Activated CD4-positive, CD25-positive, alpha-beta regulatory T cell treated with anti-CD3 and anti-CD28 coated beads, Interleukin-2, amount 50 U/mL, for 72 hours (primary cell): ENCODE data around the gene ITPR1.

Experiments
- DNase-seq: peaks from one replicate; pipeline ENCODE4 v3.0.0; 2021

Gene ITPR1

DNA sequence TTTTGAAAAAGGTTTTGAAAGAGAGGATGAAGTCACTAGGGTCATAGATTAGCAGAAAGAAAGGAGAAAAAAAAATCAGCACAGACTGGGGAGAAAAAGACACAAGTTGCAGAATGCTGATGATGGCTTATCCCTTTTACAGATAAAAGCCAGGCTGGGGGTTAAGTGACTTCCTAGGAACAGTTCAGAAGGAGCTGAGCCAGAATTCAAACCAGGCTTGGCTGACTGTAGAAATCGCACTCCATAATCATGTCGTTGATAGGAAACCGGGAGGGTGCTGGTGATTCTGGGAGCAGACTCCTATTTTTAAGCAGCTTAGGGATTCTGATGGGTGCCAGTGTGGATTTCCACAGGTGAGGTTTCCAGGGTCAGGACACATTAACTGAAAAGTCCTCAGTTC lies 326.6 kb downstream of the ITPR1 start:
- no peak for DNase-seq

DNA sequence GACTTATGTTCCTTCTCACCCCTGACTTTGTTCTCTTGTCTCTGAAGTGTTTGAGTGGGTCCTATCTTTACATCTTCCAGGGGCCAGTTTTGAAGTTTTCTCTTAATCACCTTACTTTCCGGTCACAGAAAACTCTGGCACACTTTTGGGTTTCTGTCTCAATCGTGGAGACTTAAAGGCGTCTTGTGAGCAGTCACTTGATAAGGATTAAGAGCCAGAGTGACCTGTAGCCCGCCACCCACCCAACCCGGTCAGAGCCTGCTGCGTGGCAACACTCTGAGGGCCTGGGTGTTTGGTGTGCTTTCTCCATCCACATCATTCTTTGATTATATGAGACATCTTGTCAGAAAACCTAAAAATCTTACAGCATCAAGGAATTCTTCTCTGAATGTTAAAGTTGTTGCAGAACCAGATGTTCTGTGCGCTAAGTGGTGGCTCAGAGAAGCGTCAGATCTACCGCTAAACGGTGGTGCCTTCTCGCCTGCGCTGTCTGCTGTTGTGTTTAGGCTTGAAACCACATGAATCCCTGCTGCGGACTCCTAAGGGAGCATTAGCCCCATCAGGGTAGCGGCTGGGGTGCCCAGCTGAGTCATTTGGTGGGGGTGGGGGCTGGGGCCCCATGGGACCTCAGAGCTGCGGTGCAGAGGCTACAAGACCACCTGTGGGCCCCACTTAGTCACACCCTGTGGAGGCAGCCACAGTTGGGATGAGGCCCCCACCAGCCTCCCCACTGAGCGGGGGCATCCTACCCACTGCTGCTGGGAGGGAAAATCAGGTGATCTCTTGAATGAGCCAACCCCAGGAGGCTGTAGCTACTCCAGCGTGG lies 327.4 kb downstream of the ITPR1 start:
- no peak for DNase-seq

DNA sequence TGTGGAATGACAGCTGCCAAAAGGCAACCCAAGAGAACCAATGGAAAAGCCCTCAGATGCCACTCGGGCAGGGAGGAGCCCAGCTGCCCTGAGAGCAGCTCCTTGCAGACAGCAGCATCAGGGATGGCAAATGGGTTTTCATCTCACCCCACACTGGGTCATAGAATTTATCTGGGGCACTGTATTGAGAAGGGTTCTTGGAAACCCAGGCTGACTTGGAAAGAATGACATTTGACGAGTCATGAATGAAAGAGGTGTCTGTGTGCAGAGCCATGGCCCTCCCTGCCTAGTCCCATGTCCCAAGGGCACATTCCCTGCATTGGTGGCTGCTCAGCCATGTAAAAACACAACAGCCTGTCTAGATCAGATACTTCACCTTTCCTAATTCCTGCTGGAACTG lies 328.2 kb downstream of the ITPR1 start:
- DNase-seq: no peak

DNA sequence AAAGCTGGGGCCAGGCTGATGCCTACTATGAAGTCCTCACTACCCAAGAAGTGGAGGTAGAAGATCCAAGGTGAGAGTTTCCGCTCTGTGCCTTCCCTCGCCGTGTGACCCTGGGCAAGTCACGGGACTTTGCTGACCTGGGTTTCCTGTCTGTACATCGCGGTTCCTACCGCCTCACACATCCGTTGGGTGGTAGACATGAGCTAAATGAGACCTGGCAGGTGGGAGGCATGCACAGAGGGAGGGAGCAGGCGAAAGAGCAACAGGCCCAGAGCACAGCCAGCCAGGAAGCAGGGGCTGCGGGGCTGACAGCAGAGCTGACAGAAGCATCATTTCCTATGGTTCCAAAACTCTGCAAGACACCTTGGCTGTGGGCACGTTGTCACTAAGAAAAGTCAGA lies 328.8 kb downstream of the ITPR1 start:
- peak; percentile 68 for DNase-seq

DNA sequence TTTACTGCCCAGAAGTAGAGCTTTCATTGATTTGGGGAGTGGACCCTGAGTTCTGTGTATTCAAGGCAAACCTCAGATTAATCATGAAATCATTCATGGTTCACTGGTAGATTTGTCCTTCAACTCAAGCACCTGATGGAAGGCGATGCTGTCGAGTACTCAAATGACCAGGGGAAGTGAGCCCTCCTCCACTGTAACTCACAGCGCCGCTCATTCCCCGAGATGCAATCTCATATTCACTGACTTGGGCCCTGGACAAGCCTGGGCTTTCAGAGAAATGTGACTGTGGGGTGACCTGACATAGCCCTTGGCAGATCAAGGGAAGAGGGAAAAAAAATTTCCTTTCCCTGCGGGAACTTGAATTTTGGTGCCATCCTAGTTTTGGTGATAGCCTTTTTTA lies 329.4 kb downstream of the ITPR1 start:
- no peak for DNase-seq

DNA sequence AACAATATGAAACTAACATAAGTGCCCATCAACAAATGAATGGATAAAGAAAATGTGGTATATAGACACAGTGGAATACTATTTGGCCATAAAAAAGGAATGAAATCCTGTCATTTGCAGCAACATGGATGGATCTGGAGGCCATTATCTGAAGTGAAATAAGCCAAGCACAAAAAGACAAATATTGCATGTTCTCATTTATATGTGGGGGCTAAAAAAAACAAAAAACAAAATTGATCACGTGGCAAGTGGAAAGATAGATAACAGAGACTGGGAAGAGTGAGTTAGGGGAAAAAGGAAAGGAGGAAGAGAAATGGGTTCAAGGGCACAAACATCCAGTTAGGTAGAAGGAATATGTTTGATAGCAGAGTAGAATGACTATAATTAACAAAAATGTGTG lies 330.2 kb downstream of the ITPR1 start:
- no peak for DNase-seq

DNA sequence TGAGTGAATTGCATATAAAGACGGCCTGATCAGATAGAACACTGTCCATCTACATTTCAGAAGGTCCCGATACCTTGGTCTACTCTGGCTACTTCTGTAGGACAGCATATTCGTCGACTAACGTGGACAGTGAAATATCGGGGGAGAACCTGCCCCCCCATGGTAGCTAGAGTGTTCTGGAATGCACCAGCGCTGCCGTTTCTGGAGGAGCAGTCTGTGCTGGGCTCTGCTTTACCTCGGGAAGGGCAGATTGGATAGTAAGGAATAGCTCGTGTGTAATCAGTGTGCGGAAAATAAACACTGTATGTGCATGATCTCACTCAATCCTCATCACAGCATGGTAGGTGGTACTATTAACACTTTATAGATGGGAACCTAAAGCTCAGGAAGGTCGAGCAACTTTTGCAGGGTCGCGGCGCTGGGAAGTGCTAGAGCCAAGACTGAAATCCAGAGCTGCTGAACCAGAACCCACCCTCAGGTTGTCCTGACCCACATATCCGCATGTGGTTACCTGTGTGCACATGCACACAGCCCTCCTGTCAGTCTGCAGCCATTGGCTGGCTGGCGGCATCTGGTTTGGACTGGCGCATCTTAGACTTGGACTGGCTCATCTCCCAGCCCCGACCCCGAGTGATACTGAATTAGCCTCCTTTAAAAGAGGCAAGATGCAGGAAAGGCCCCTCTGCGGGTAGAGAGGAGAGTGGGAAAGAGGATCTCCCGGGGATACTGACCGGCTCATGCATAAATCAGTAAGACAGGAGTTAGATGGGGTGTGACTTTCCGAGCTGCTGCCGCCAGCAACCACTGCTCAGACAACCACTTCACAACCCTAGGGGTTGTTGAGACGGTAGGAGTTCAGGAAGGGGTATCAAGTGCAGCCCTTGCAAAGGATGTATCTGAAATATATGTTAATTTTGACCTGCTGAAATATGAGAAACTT lies 331.1 kb downstream of the ITPR1 start:
- DNase-seq: no peak

DNA sequence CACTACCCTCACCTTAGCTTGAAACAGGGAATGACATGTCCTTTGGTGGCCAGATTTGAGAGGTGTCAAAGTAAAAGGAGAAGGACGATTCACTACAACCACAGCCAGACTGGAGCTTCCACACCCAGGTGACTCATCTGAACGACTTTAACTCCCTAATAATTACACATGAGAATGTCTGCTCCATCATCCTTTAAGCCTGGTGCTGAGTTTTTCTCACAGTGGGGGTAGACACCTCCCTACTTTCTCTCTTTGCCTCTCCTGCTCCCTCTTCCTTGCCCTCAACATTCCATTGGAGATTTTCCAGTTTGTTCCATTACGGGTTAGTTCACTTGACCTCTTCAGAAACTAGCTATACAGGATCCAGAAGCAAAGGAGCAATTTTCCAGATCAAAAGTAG lies 331.8 kb downstream of the ITPR1 start:
- no peak for DNase-seq

DNA sequence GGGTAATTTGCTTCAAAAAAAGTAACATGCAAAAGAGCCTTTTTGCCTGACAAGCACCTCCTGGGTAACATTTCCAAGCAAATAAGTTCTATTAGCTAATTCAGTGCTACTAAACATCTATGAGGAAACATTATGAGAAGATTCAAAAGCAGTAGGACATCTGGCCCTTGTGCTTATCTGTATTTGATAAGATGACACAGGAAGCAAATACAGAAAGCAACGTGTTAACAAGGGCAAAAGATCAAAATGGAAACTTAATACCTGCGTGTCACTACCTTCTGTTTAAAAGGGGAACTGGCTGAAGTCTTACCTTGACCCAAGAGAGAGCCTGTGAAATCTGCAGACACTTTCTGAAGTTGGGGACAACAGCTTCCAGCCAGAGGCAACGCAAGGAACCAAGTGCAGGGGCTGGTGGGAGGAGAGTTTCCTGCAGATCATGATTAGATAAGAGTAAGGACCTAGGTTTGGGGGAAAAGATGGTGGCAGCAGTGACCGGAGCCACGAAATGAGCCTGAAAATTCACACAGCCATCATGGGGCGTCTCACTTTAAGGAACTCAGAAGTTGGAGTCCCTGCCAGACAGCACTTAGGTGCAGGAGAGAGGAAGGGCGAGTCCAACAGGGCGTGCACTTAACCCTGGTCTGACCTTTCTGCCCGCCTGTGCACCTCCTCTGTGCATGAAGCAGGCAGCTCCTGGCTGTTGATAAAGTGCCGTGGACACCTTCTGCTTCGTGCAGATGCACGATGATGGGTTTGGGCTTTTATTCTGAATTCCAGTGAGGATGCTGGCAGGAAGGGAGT lies 332.5 kb downstream of the ITPR1 start:
- DNase-seq: no peak

DNA sequence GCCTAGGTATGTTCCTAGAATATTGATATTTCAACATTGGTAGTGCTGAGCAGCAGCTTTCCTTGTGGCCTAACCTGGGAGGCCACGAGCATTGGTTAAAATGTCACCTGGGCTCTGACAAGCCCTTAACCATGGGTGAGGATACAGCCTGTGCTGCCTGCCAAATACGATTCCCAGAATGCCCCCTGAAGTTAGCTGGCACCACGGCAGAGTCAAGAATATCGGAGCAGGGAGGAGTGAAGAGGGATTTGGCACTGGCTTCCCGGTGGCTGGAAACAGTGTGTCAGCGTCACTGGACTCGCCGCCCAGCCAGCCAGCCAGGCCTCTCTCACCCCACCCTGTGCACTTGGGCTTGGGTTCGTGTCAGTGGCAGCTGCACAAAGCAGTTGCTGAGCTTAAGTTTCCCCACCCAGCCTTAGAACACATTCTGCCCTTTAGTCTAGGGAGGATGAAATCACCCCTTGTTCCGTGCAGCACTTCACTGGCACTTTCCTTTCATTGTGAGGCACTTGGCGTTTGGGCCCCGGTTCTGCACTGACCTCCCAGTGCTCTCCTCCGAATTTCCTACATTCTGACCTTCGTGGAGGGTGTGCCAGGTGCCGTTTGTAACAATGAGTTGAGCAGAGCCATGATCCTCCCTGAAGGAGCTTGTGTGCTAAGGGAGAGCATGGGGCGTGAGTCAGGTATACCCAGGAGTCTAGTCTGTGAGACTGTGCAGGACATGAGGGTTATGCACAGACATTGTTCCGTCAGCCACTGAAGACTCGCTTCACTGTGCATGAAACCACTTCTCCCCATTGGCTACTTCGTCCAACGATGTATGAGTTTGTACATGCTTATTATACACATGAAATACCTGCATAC lies 333.3 kb downstream of the ITPR1 start:
- DNase-seq: no peak

DNA sequence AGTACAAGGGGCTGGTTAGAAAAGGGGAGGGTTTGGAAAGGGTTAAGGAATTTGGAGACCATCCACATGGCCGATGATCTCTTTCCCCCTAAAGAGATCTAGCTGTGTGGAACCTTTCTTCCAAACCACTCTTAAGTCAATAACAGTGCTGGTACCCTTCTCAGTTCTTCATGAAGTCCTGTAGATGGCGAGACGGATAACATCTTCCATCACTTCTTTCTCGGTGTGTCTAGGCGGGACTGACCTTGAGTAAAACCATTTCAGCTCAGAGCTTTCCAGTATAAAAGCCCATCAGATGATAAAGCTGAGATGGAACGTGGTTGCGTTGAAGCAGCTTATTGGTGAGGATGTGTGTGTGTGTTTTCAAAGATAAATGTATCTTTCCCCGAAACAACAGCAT lies 334.6 kb downstream of the ITPR1 start:
- no peak for DNase-seq

DNA sequence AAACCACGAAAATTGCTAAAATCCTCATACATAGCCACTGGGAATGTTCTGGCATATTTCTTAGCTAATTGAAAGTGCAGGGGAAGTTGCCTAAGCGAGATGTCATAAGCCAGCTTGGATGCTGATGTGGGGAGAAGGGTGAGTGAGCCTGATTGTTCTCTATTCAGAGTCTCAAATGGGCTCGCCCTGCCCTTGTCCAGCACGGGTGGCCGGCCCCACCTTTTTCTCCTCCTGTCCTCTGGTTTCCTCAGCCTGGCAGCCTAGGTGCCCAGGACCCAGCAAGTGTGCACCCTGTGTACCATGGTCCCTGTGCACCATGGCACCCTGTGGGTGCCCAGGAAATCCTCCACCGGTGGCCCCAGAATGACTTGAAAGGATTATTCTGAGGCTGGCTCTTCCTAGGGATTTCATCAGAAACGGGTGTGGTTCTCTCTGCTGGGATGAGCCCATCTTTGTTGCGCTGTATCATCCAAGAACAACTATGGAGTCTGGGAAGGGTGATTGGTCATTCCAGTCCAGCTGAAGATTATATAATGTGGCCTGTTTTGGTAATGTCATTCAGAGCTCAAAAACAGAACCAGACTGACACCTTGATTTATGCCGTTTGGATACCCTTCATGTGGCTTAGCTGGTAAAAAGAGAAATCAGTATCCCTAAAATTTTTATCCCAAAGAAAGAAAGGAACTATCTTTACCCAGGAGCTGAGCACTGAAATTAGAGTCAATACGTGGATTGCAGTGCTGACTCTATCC lies 335.3 kb downstream of the ITPR1 start:
- no peak for DNase-seq

DNA sequence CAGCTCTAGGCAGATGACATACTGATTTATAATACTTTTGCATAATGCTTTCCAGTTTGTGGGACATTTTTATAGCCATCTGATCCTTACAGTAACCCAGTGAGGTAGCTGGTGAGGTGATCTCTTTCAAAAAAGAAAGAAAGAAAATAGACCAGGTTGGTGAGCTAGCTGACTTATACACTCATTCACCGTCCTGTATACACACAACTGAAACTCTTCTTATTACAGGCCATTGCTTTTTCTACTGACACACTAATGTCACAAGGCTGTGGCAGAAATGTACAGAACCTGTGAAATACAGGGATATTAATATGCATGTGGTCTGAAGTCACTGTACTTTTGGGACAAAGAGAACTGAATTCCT lies 335.9 kb downstream of the ITPR1 start:
- no peak for DNase-seq

DNA sequence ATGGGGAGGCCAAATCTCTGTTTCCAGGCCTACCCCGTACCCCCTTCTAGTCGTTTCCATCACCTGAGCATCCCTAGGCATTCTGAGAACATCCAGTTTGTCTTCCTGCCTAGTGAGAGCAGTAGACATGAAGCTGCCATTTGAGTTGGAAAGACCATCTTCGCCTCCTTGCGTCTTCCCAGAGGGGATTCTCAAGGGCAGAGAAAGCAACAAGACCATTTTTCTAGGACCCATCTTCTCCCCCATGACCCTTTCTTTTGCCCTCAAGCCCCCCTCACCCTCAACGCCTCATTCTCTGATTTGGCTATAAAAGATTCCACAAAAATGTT lies 337.4 kb downstream of the ITPR1 start:
- DNase-seq: no peak

DNA sequence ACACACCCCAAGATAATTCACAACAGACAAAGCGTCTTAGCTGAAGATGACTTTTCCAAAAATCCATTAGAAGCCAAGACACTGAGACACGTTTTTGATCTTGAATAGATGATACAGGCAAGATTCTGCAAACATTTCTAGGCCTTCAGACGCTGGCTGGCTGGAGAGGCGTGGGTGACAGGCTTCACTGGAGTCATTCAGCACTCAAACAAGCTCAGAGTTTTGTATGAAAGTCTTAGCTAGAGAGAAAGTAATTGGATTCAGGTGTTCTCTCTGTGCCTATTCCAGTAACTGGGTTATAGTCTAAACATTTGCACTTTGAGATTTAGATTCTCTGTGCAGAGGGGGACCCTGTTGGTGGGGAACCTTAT lies 338.4 kb downstream of the ITPR1 start:
- no peak for DNase-seq

DNA sequence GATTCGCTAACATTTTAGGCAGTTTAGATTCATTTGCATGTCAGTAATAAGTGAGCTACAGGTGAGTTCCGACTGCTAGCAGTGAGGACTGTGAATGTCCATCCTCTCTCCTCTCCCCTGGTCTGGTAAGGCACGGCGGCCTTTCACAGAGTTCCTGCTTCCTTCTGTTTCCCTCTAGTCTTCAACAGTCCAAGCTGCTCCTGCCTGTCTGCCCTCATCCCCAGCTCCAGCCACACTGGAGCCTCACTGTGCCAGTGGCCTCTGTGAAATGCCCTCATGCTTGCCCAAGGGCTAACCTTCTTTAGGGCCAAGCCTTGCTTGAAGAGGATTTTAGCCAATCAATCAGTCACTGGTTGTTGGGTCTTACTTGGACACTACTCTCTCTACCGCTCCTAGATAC lies 340.3 kb downstream of the ITPR1 start:
- no peak for DNase-seq

DNA sequence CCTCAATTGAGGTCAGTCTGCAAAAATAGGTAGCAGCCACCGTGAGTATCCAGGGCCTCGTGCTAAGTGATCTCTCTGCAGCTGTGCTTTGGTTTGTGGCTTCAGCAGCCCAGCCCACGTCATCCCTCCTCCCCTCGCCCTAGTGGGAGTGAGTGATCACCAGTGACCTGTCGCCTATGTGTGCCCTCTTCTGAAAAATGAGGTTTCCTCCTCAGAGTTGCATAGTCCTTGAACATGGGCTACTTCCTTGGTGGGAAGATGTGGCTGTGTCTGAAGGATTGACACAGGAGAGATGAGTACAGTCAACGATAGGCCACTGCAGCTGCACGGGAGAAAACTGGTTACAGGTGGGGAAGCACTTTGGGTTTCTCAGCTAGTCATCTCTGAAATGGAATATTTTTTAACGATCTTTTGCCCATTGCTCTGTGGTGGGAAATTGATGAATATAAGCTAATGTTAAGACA lies 341.3 kb downstream of the ITPR1 start:
- peak; percentile 73 for DNase-seq

DNA sequence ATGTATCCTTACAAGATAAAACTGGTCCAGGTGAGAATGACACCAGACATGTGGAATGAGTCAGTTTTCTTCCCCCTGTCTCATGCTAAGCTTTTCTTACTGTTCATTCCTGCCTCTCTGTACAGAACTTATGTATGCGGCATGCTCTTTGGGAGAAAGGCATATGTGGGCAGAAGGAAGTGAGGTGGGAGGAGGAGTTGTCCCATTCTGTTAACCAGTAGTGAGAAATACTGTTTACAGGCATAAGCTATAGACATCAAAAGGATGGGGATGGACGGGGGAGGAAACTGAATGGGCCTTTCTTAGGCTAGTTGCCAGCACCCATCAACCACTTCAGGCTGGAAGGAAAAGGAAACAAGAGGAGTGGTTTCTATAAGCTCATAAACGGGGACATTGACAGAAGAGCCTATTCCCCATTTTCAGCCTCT lies 342.5 kb downstream of the ITPR1 start:
- no peak for DNase-seq

DNA sequence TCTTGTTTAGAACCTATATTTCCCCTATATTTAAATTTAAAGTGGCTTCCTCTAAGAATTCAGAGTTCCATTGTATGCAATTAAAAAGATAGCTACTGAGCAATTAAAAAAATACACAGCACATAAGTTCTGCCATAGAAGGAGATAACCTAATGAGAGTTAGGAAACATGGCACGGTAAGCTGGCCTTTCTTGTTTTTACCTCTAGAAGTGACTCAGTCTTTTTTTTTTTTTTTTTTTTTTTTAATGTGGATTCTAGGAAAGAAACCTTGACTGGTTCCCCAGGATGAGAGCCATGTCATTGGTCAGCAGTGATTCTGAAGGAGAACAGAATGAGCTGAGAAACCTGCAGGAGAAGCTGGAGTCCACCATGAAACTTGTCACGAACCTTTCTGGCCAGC lies 343.4 kb downstream of the ITPR1 start:
- no peak for DNase-seq

DNA sequence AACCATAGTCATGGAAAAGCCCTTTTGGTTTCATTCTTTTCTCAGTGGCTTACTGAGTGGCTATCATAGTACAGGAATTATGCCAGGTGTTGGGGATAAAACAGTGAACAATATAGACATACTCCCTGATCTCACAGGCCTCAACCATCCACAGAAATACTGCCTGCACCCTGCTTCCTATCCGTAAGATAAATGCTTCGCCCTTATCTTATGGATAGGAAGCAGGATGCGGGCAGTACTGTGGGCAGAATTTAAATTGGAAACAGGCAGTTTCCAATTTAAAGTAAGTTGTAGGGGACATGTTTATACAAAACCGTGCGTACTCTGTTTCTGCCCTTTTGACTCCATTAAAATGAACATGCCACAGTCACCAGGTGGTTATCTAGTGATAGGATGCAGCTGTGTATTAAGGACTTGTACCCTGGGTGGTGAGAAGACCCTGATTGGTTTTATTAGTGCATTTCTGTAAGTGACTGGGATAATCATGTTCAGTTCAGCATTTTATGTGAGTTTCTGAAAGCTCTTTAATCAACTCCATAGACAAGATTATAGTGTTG lies 344.3 kb downstream of the ITPR1 start:
- no peak for DNase-seq

DNA sequence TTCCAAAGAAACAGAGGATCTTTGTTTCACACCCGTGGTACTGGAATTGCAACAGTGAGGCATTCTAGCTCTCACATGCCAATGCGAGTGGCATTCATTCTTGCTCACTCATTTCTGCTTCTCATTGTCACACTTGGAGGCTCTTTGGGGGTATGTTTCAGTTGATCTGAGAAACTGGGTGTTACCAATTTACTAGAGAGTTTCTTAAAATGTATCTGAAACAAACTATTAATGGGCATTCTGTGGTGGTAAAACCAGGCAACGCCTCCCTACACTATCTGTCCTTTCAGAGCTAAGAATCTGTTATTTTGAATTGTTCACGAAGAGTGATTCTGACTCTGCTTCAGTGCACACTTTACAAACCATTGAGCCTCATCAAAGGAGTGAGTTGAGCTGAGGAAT lies 345.5 kb downstream of the ITPR1 start:
- no peak for DNase-seq
